Activated B cell treated with CpG ODN at 0.5 μM for 24 hours (primary cell): ENCODE measurements around the gene PON2. TPM values are rescaled to one million over a fixed set of nuclear protein-coding genes. Genes with fewer than 3 reads are reported as not detected.

ENCODE experiments used
- ATAC-seq: fragments of 200-7000 bp; cut with Tn5 transposase; one replicate; pipeline ENCODE4 v1.10.0; 2021; ENCODE audit warnings: low read depth, mild to moderate bottlenecking, moderate library complexity
- CTCF ChIA-PET: fragments of 350-600 bp; sonication (Branson Sonifier 250); formaldehyde crosslinking; loops from one replicate; lab custom pipeline; 2021; ENCODE audit warnings: antibody characterized with exemption; lab: Charles Lee
- POLR2A ChIA-PET: fragments of 350-600 bp; sonication (Branson Sonifier 250); formaldehyde crosslinking; loops from one replicate; lab custom pipeline; 2021; ENCODE audit warnings: antibody characterized with exemption; lab: Charles Lee
- DNase-seq: peaks from one replicate; pipeline ENCODE4 v3.0.0; 2022
- H3K27ac Mint-ChIP-seq: one replicate; pipeline ENCODE4 v1.8.0; 2020; ENCODE audit warnings: mixed read lengths
- H3K27me3 Mint-ChIP-seq: one replicate; pipeline ENCODE4 v1.8.0; 2021; ENCODE audit warnings: mixed read lengths
- H3K36me3 Mint-ChIP-seq: one replicate; pipeline ENCODE4 v1.8.0; 2021; ENCODE audit warnings: low read depth, mixed read lengths
- H3K4me1 Mint-ChIP-seq: one replicate; pipeline ENCODE4 v1.8.0; 2021; ENCODE audit warnings: mixed read lengths
- H3K4me3 Mint-ChIP-seq: one replicate; pipeline ENCODE4 v1.8.0; 2020; ENCODE audit warnings: mild to moderate bottlenecking, mixed read lengths
- H3K9me3 Mint-ChIP-seq: one replicate; pipeline ENCODE4 v1.8.0; 2020; ENCODE audit warnings: mixed read lengths
- intact Hi-C: fragments of 100-400 bp; cut with micrococcal nuclease; formaldehyde crosslinking; loops from one replicate; pipeline ENCODE4 v1.15.1; 2024
- total RNA-seq: library from RNA; stranded (reverse); gene quantifications from 2 replicates; pipeline ENCODE4 v1.2.3, GENCODE V29; 2022
- TF ChIP-seq, protein P1 (sequence below): fragments of 200-600 bp; IDR thresholded peaks from one replicate; pipeline ENCODE4 v1.8.0; 2022; ENCODE audit warnings: antibody characterized with exemption, mild to moderate bottlenecking

The PON2 gene
- total RNA-seq, 1 donor from 2014 or later = 9.2 TPM

GRCh38 chr7:95421847-95422444 lies 12.9 kb downstream of the PON2 start:
- Mint-ChIP-seq H3K36me3 (peaks cover 7% of the 10 kb centered on the region), H3K27ac (no peak overlapping the region), H3K9me3 (no peaks in the 10 kb centered on the region), H3K4me3 (no peak overlapping the region), H3K27me3 (no peaks in the 10 kb centered on the region), H3K4me1 (no peaks in the 10 kb centered on the region)
- DNase-seq = no peak
- POLR2A ChIA-PET = no interaction called here
- CTCF ChIA-PET = no interaction called here
- TF ChIP-seq, protein P1, sequence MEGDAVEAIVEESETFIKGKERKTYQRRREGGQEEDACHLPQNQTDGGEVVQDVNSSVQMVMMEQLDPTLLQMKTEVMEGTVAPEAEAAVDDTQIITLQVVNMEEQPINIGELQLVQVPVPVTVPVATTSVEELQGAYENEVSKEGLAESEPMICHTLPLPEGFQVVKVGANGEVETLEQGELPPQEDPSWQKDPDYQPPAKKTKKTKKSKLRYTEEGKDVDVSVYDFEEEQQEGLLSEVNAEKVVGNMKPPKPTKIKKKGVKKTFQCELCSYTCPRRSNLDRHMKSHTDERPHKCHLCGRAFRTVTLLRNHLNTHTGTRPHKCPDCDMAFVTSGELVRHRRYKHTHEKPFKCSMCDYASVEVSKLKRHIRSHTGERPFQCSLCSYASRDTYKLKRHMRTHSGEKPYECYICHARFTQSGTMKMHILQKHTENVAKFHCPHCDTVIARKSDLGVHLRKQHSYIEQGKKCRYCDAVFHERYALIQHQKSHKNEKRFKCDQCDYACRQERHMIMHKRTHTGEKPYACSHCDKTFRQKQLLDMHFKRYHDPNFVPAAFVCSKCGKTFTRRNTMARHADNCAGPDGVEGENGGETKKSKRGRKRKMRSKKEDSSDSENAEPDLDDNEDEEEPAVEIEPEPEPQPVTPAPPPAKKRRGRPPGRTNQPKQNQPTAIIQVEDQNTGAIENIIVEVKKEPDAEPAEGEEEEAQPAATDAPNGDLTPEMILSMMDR = no peak
- intact Hi-C loops = no loop called here
- ATAC-seq = no peak

DNA sequence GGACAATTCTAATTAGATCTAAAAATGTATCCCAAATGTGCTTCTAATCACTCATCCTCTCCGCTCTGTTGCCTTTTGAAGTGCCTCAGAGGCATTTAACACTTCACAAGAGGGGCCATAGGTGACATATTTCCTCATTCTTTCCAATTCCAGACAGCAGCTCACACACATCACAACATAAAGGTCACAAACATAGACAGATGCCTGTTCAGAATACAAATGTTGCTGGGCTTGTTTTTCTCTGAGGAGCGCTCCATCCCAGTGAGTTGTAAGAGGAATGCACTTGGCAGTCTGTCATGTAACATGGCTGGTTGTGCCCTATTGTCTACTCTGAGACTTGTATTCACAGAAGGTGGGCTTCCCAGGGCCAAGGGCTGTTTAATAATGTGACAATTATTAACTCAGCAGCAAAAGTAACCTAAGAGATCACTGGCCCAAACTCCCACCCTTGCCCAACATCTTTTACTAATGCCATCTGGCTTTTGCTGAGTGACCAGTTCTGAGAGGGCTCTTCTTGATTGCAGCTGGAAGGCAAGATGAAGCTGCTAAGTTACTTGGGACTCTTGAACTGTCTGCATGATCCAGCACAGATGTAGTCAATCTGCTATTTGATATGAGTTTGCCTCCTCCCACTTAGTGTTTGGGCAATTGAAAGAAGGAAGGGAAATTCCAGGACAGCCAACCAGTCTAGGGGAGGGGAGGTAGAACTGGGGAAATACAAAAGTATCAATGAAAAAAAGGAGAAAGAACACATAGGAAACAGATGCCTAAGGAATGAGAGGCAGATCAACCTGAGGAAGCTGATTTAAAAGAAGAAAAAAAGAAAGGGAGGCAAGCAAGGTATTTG lies 13.6 kb downstream of the PON2 start:
- Mint-ChIP-seq H3K27me3 (no peaks in the 10 kb centered on the region), H3K4me3 (no peak overlapping the region), H3K4me1 (no peaks in the 10 kb centered on the region), H3K36me3 (peaks cover 7% of the 10 kb centered on the region), H3K9me3 (no peaks in the 10 kb centered on the region), H3K27ac (no peak overlapping the region)
- ATAC-seq (no peak), DNase-seq (no peak)
- TF ChIP-seq, protein P1 = no peak
- intact Hi-C loops = no loop called here
- CTCF ChIA-PET = no interaction called here
- POLR2A ChIA-PET = no interaction called here

DNA sequence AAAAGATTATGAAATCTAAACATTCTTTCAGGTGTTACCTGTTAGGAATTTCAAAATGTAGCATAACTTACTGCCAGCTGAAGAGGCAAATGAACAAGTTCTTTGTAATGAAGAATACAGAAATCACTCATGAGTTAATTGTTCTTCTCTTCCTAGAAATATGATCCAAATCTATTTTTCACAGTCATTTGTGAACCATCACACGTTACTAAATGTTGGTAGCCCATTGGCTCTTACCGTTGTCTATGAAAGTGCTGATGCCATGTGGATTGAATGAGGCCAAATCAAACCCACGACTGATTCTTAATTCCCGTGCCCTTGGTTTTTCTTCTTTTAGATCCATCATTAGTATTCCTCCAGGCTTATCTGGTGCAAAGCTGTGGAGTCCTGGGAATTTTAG lies 22.8 kb downstream of the PON2 start:
- ChIA-PET CTCF (interaction anchor here (1.1 kb wide), 1 partner anchor 16 kb away, joined by 3 read pairs; no protein-coding TSS in a partner anchor), POLR2A (no interaction called here)
- no peak overlapping the region for H3K4me3 Mint-ChIP-seq
- no peaks in the 10 kb centered on the region for H3K9me3 Mint-ChIP-seq
- DNase-seq (no peak), ATAC-seq (no peak)
- H3K27ac Mint-ChIP-seq = no peak overlapping the region
- no peaks in the 10 kb centered on the region for H3K36me3 Mint-ChIP-seq
- H3K4me1 Mint-ChIP-seq = no peaks in the 10 kb centered on the region
- no peaks in the 10 kb centered on the region for H3K27me3 Mint-ChIP-seq
- TF ChIP-seq, protein P1 = no peak
- intact Hi-C loops = no loop called here

GRCh38 chr7:95411666-95412065 lies 23.2 kb downstream of the PON2 start:
- DNase-seq = no peak
- Mint-ChIP-seq H3K36me3 (no peaks in the 10 kb centered on the region), H3K27ac (no peak overlapping the region), H3K4me1 (no peaks in the 10 kb centered on the region), H3K9me3 (no peaks in the 10 kb centered on the region), H3K27me3 (no peaks in the 10 kb centered on the region), H3K4me3 (no peak overlapping the region)
- no peak for ATAC-seq
- POLR2A ChIA-PET = no interaction called here
- TF ChIP-seq, protein P1 = no peak
- CTCF ChIA-PET = interaction anchor here (1.1 kb wide), 1 partner anchor 16 kb away, joined by 3 read pairs; no protein-coding TSS in a partner anchor
- intact Hi-C loops = no loop called here

DNA sequence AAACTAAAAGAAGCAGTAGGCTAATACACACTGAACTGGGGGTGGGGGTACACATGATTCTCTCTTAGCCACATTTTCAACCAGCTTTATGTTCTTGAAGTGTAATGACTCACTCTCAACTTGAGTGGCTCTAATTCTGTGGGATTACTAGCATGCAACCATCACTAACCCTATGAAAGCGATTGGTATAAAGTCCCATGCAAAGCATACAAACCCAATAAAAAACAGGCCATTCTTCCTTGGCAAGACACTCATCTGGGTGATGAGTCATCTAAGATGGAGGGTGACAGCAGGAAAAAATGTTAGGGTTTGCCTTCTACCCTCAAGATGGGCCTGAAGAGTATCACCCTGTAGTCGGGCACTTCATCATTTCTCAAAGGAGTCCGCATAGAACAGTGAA lies 23.8 kb downstream of the PON2 start:
- no peak for DNase-seq
- ATAC-seq = no peak
- Mint-ChIP-seq H3K27me3 (no peaks in the 10 kb centered on the region), H3K4me3 (no peak overlapping the region), H3K4me1 (no peaks in the 10 kb centered on the region), H3K36me3 (no peaks in the 10 kb centered on the region), H3K27ac (no peak overlapping the region), H3K9me3 (no peaks in the 10 kb centered on the region)
- CTCF ChIA-PET = interaction anchor here (1.1 kb wide), 1 partner anchor 15 kb away, joined by 3 read pairs; no protein-coding TSS in a partner anchor
- TF ChIP-seq, protein P1 = no peak
- intact Hi-C loops = no loop called here
- POLR2A ChIA-PET = no interaction called here
